Endometrium (tissue), 2 donors: ENCODE results near the gene TSEN54.

Experiments used
- FAIRE-seq: peaks from 2 replicates; lab custom pipeline; 2012; peaks lifted over from hg19 to GRCh38; lab: Jason Lieb, UNC
- donor health status: control.
- donor health status: control.

Gene TSEN54

DNA sequence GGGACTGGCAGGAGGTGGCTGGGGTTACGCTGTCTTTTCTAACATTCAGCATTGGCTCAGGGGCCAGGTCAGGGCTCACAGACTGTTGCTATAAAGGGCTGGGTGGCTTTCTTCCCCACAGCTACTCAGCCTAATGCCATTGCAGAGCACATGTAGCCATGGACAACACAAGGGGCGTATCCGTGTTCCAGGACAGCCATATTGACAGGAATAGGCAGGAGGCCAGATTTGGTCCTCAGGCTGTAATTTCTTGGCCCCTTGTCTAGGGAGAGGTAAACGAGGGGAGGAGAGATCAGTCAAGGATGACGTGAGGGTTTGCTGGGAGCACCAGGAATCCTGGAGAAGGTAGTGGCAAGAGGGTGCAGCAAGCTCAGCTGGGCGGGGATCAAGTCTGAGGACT lies 50.1 kb downstream of the TSEN54 start:
- no peak for FAIRE-seq

DNA sequence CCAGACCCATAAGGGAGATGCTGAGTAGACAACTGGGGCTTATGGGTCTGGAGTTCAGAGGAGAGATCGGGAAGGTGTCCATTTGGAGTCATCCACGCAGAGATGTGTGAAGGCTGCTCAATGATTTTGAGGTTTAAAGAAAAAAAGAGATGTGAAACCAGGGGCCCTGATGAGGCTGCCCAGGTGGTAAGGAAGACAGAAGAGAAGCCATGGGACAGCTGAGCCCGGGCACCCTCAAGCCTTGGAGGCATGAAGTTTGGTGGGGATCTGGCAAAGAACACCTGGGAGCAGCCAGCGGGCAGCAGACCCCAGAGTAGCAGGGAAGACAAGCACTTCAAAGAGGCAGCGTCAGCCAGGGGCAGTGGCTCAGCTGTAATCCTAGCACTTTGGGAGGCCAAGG lies 50.5 kb downstream of the TSEN54 start:
- no peak for FAIRE-seq

DNA sequence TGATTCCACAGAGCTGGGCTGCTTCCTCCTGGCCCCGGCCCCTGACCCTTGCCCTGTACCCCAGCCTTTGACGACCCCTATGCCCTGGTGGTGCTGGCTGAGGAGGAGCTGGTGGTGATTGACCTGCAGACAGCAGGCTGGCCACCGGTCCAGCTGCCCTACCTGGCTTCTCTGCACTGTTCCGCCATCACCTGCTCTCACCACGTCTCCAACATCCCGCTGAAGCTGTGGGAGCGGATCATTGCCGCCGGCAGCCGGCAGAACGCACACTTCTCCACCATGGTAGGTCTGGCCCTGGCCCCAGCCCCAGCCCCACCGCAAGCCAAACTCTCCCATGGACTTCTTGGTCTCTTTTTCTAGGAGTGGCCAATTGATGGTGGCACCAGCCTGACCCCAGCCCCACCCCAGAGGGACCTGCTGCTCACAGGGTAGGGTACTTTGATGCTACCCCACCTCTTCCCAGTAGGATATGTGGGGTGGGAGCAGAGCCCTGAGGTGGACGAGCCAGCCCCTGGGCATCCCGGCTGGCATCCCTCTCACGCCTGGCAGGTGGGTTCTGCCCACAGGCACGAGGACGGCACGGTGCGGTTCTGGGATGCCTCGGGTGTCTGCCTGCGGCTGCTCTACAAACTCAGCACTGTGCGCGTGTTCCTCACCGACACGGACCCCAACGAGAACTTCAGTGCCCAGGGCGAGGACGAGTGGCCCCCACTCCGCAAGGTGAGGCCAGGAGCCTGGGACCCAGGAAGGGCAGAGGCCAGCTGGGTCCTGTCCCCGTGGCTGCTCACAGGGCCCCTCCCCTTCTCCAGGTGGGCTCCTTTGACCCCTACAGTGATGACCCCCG lies 52.3 kb downstream of the TSEN54 start:
- FAIRE-seq, result no peak

- no peak for FAIRE-seq
Observed at GRCh38 chr17:75570034-75570676, 53.8 kb downstream of the TSEN54 start.

GRCh38 chr17:75570772-75571171 lies 54.4 kb downstream of the TSEN54 start:
- no peak for FAIRE-seq

DNA sequence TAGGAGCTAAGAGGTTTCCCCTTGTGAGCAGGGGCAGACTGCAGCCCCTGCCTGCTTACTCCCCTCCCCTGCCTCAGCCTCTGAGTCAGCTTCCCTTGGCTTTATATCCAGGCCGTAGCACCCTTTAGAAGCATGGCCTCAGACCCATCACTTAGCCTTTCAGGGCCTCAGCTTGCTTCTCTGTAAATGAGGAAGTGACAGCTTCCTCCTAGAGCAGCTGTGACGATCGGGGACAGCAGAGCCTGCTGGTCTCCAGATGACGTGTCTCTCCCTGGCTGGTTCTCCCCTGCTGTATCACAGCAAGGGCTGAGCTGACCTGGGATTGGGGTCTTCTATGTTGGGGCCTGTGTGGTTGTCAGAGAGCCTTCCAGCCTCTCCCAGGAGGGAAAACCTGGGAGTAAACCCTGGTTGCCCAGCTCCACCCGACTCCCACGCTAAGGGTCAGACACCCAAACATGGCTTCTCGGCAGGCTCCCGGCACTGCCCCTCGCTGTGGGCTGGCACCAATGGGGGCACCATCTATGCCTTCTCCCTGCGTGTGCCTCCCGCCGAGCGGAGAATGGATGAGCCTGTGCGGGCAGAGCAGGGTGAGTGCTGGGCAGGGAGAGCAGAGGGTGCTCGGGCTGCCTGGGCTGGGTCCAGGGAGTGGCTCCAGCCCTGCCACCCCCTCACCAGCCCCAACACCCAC lies 55.0 kb downstream of the TSEN54 start:
- no peak for FAIRE-seq

- FAIRE-seq, result no peak
Observed at GRCh38 chr17:75571885-75572215, 55.5 kb downstream of the TSEN54 start.

- no peak for FAIRE-seq
Observed at GRCh38 chr17:75572713-75573539, 56.6 kb downstream of the TSEN54 start.

DNA sequence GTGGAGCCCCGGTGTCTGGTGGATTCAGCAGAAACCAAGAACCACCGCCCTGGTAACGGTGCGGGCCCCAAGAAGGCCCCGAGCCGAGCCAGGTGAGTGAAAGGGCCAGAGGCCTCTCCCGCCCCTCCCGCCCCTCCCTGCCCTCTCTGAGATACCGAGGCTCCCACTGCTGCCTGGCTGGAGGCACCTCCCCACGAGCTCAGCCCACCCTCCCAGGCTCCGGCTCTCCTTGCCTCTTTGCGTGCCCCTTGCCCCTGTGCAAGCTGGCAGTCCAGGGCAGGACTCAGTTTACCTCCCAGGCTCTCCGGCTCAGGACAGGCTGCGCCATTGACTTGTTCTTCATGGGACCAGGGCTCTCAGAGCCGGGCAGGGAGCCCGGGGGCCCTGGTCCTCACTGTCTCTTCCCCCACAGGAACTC lies 57.2 kb downstream of the TSEN54 start:
- no peak for FAIRE-seq

DNA sequence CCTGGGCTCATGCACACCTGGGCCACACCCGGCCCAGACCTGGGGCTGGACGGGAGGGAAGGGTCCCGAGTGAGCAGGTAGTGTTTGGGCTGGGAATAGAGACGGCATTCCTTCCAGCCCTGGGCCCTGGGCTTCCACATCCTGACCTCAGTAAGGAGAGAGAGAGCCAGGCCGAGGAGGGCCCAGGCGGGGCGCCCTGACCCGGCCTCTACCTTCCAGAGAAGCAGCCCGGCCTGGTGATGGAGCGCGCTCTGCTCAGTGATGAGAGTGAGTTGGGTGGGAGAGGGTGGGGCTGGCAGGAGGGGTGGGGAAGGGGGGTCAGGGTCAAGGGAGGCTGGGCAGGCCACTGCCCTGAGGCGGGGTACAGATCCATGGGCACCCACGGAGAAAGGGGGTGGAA lies 57.7 kb downstream of the TSEN54 start:
- no peak for FAIRE-seq
